Measurements from ENCODE around the gene APOBEC3G. TPM values are rescaled to one million over a fixed set of nuclear protein-coding genes. Genes with fewer than 3 reads are reported as not detected.

Gene APOBEC3G
- total RNA-seq, 4 donors from 2014 or later: 7.2 to 17.7 (median 9.9) TPM

DNA sequence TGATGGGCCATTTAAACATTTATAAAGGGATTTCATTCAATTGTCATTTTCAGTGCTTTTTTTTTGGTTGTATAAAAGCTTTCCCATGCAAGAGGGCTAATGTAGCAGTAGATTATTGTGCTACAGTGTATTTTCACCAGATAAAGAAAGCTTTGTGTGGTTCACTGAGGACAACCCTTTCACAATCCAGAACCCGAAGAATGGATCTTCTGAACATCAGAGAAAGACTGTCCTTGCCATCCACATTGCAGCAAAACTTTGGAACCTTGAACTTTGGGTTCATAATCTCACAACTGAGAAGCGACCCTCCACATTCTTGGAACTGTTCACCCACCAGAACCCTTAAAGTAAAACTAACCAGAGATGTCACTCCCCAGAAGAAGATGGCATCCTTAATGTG lies 29.3 kb downstream of the APOBEC3G start:
- intact Hi-C loops (cut with DNase I): no loop called here
- TF ChIP-seq POLR2A (IDR thresholded peaks at IDR 0.05): no peak
- TF ChIP-seq, protein P1, sequence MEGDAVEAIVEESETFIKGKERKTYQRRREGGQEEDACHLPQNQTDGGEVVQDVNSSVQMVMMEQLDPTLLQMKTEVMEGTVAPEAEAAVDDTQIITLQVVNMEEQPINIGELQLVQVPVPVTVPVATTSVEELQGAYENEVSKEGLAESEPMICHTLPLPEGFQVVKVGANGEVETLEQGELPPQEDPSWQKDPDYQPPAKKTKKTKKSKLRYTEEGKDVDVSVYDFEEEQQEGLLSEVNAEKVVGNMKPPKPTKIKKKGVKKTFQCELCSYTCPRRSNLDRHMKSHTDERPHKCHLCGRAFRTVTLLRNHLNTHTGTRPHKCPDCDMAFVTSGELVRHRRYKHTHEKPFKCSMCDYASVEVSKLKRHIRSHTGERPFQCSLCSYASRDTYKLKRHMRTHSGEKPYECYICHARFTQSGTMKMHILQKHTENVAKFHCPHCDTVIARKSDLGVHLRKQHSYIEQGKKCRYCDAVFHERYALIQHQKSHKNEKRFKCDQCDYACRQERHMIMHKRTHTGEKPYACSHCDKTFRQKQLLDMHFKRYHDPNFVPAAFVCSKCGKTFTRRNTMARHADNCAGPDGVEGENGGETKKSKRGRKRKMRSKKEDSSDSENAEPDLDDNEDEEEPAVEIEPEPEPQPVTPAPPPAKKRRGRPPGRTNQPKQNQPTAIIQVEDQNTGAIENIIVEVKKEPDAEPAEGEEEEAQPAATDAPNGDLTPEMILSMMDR (IDR thresholded peaks at IDR 0.05): no peak
- DNase-seq: no peak
- Histone ChIP-seq H3K4me3 (replicated peaks in 1 of 3) (no peak overlapping the region), H3K27ac (no peak overlapping the region), H3K9me3 (no peaks in the 10 kb centered on the region), H3K36me3 (no peaks in the 10 kb centered on the region), H3K27me3 (no peaks in the 10 kb centered on the region), H3K4me1 (no peaks in the 10 kb centered on the region)
- WGBS, 2 donors: 89 to 91% methylated on average over 2 of the region's 2 CpGs

DNA sequence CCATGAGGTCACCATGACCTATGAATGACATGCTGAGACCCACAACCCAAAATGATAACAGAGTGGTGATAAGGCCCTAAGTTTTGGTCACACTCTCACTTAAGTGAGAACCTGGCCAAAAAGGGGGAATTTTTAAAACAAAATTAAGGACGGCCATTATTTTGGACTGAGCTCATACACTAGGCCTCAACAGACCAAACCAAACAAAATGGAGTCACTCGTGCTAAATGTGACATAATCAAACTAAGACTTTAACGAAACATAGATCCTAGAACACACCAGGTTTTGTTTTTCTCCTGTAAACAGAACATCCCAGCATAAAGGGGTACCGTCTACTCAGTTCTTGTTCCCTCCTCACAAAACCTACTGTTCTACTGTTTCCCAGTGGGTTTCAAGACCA lies 31.4 kb downstream of the APOBEC3G start:
- 94 to 97% methylated on average over 4 of the region's 4 CpGs for WGBS, 2 donors
- intact Hi-C loops (cut with DNase I): no loop called here

GRCh38 chr22:39109361-39109760 lies 32.3 kb downstream of the APOBEC3G start:
- Histone ChIP-seq H3K4me3 (replicated peaks in 1 of 3) (no peak overlapping the region), H3K9me3 (no peaks in the 10 kb centered on the region), H3K4me1 (no peaks in the 10 kb centered on the region), H3K27ac (no peak overlapping the region), H3K36me3 (no peaks in the 10 kb centered on the region), H3K27me3 (no peaks in the 10 kb centered on the region)
- DNase-seq: no peak
- no peak for TF ChIP-seq POLR2A (IDR thresholded peaks at IDR 0.05)
- TF ChIP-seq, protein P1 (IDR thresholded peaks at IDR 0.05): no peak
- 91 to 95% methylated on average over 9 of the region's 9 CpGs for WGBS, 2 donors
- intact Hi-C loops (cut with DNase I): no loop called here

More for the DNA sequence above, 31.4 kb downstream of the APOBEC3G start:
- no peak overlapping the region for H3K27ac ChIP-seq
- no peaks in the 10 kb centered on the region for H3K27me3 ChIP-seq
- no peaks in the 10 kb centered on the region for H3K36me3 ChIP-seq
- H3K4me1 ChIP-seq: no peaks in the 10 kb centered on the region
- no peak for TF ChIP-seq POLR2A (IDR thresholded peaks at IDR 0.05)
- H3K4me3 ChIP-seq (replicated peaks in 1 of 3): no peak overlapping the region
- H3K9me3 ChIP-seq: no peaks in the 10 kb centered on the region
- DNase-seq: no peak

GRCh38 chr22:39110631-39111561 lies 33.8 kb downstream of the APOBEC3G start:
- no peak overlapping the region for H3K27ac ChIP-seq
- no peaks in the 10 kb centered on the region for H3K9me3 ChIP-seq
- H3K4me1 ChIP-seq: no peaks in the 10 kb centered on the region
- no peaks in the 10 kb centered on the region for H3K27me3 ChIP-seq
- intact Hi-C loops (cut with DNase I): no loop called here
- no peak overlapping the region for H3K4me3 ChIP-seq (replicated peaks in 1 of 3)
- H3K36me3 ChIP-seq: no peaks in the 10 kb centered on the region
- no peak for TF ChIP-seq POLR2A (IDR thresholded peaks at IDR 0.05)
- TF ChIP-seq, protein P1 (IDR thresholded peaks at IDR 0.05): no peak
- WGBS, 2 donors: 69 to 76% methylated on average over 15 of the region's 15 CpGs
- no peak for DNase-seq

- 35 to 44% methylated on average over 6 of the region's 6 CpGs for WGBS, 2 donors
- Histone ChIP-seq H3K4me1 (no peaks in the 10 kb centered on the region), H3K9me3 (no peaks in the 10 kb centered on the region), H3K27me3 (no peaks in the 10 kb centered on the region), H3K27ac (no peak overlapping the region), H3K4me3 (replicated peaks in 1 of 3) (no peak overlapping the region), H3K36me3 (no peaks in the 10 kb centered on the region)
- intact Hi-C loops (cut with DNase I): no loop called here
- TF ChIP-seq, protein P1 (IDR thresholded peaks at IDR 0.05): no peak
- TF ChIP-seq POLR2A (IDR thresholded peaks at IDR 0.05): no peak
- no peak for DNase-seq
Measured at GRCh38 chr22:39114112-39114511, 37.0 kb downstream of the APOBEC3G start.

Data from thyroid gland (tissue), 4 donors.